ENCODE results near the gene DHTKD1.

DNA sequence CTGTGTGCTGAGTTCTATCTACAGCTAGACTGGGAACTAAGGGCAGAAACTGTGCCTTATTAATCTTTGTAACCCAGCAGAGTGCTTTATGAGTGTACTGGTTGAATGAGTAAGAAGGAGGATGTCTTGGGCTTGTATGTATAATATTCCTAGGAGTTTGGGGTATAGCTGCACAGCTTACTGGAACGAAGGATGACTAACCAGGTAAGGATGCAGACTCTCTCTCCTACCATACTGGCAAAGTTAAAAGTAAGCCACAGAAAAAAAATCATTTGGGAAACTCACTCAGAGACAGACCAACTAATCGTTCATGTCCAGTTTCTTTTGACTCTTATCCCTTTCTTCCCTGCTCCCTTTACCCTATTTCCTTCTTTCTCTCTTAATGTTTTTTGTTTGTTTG, 1.4 kb upstream of the DHTKD1 start:
- TF ChIP-seq CTCF (IDR thresholded peaks at IDR 0.05; ENCODE audit: borderline replicate concordance, extremely low read depth, low read length, poor library complexity, severe bottlenecking) (no peak), EZH2 (IDR thresholded peaks at IDR 0.05; ENCODE audit: borderline replicate concordance, low read depth, low read length, severe bottlenecking) (no peak)

Measured in DND-41 (cell line).